GM18520 (cell line): Measurements from ENCODE around the gene RASAL2.
"Not testable (repeated sequence)": the region's sequence is repeated elsewhere in the genome, so short reads cannot be mapped to it uniquely, and the experiment has no call there.

ENCODE experiments used
- ATAC-seq: cut with Tn5 transposase; IDR thresholded peaks from one replicate; pipeline ENCODE4 v1.9.1; 2021; ENCODE audit not compliant: unreplicated experiment

RASAL2 gene

GRCh38 chr1:178273707-178274410 lies 180.0 kb downstream of the RASAL2 start:
- ATAC-seq = peak; percentile 67

DNA sequence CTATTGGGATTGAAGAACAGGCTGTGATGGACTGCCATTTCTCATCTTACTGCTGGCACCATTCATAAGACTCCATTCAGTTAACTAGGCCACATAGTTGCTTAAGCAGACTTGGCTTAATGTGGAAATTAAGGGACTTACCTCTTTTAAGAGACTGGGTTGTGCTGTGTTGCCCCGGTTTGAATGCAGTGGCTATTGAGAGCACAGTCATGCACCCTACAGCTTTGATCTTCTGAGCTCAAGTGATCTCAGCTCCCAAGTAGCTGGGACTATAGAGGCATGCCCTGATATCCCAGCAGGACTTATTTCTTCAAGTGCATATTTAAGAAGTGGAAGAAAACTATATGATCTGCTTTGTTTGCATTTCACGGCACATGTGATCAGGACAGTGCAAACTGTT lies 181.1 kb downstream of the RASAL2 start:
- no peak for ATAC-seq

DNA sequence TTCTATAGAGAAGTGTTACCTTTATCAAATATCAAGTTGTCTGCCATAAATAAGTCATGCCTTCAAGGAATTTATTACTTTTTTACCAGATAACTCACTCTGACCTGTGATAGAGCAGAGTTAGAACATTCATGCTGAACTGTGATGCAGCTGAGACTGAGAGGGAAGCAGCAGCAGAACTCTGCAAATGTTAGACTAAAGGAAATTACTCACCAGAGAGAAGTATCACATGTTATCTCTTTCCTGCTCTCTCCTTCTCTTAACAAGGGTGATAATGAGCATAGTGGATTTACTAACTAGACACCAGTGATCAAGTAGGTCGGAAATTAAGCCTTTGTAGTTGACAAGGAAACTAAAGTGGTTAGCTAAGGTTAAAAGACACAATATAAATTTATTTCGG lies 181.6 kb downstream of the RASAL2 start:
- ATAC-seq = no peak

GRCh38 chr1:178277793-178278530 lies 184.1 kb downstream of the RASAL2 start:
- no peak for ATAC-seq

GRCh38 chr1:178278916-178279686 lies 185.2 kb downstream of the RASAL2 start:
- no peak for ATAC-seq

- no peak for ATAC-seq
Observed at GRCh38 chr1:178282949-178283367, 189.1 kb downstream of the RASAL2 start.

DNA sequence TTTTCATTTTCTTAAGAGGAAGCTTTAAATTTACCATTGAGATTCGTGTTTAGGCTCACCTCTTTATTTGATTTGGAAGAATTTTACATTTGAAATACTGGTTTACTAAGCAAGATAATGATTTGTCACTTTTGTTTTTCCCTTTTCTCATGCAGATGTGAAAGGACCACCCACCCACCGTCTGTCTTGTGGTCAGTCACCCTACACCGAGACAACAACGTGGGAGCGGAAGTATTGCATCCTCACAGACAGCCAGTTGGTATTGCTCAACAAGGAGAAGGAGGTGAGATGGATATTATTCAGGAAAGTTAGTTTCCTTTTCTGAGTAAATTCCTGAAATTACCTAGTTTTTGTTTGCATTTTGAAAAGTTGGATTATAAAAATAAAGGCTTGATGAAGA lies 189.5 kb downstream of the RASAL2 start:
- no peak for ATAC-seq

GRCh38 chr1:178284058-178284457 lies 190.2 kb downstream of the RASAL2 start:
- no peak for ATAC-seq

DNA sequence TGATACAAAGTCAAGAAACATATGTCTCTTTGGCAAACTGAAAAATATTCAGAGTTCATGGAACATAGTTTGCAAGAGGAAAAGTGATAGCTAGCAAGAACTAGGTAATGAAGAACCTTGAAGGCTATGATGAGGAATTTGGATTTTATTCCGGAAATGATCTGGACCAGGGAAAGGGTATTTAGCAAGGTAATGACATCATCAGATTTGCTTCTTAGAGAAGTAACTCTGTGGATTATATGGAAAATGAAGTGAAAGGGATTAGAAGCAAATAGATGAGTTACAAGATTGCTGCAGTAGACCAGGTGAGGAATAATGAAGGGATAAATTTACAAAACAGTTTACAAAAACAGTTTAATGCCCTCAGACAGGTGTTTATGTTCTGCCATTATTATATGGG lies 197.3 kb downstream of the RASAL2 start:
- ATAC-seq = no peak

- ATAC-seq = no peak
Observed at GRCh38 chr1:178294654-178295053, 200.8 kb downstream of the RASAL2 start.

DNA sequence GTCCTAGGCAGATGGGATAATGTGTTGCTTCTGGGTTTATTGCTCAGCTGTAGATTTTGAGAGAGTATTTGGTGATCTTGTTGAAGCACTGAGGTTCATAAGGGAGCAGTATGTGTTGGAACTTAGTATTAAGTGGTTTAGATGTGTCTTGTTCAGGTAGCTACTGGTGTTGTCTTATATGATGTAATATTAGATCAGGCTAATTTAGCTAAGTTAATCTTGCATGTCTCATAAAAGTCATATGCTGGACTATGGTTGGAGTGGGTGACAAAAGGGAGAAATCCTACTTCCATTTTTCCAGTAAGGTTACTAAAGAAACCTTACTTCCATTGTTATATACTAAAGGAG lies 206.4 kb downstream of the RASAL2 start:
- no peak for ATAC-seq

DNA sequence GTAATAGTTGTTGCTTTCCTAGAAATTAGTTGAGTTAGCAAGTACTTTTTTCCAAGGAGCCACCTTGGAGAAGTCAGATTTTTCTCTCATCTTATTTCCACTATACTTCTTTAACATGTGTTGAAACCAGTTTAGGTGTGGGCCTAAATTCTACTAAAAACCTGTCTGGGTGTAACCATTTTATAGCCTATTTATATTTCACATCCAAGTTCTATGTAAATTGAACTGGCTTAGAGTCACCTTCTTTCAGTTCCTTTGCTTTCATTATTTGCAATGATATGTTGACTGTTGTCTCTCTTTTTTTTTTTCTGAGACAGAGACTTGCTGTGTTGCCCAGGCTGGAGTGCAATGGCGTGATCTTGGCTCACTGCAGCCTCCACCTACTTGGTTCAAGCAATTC lies 207.2 kb downstream of the RASAL2 start:
- no peak for ATAC-seq

GRCh38 chr1:178307264-178307663 lies 213.4 kb downstream of the RASAL2 start:
- no peak for ATAC-seq

DNA sequence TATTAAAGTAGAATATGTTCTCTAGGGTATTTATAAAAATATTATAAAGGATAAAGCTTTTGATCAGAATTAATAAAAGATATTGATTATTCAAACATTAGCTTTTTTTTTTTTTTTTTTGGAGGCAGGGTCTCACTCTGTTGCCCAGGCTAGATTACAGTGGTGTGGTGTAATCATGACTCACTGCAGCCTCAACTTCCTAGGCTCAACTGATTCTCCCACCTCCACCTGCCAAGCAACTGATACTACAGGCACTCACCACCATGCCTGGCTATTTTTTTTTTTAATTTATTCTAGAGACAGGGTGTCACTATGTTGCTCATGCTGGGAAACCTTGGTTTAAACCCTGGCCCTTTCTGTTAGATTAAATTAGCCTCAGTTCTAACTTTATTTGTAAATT lies 214.5 kb downstream of the RASAL2 start:
- no peak for ATAC-seq

DNA sequence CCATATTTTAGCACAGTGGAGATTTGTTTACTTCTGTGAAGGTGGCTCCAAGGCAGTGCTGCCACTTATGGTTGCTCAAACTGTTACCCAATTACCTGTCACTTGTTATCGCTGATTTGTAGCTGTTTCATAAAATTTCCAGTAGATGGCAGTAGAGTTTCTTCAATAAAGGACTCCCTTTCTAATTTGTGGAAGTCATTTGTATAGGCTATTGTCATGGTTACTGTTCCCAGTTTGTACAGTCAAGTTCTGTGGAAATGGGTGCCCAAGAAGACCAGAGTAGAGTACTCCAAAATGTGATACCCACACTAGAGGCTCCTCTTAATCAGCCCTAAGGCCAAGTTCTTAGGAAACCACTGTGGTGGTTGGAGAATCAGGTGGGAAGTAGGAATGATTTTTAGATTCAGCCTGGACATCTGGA lies 216.8 kb downstream of the RASAL2 start:
- ATAC-seq = no peak

DNA sequence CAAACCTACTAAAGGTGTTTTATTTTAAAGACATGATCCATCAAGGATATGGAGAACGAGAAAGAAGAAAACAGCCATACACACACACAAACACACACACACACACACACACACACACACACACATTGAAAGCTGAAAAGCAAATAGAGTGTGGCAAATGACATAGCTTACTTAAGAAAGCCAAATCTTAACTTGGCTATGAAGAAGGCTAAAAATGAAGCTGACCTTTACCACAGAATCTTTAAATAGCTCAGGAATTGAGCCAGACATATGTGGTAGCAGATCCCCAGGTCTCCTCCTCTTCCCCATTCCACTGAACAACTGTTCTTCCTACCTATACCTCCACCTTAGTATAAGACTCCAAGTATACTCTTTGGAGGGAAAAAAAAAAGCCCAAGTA lies 217.3 kb downstream of the RASAL2 start:
- no peak for ATAC-seq

GRCh38 chr1:178320280-178320982 lies 226.5 kb downstream of the RASAL2 start:
- not testable (repeated sequence) for ATAC-seq

DNA sequence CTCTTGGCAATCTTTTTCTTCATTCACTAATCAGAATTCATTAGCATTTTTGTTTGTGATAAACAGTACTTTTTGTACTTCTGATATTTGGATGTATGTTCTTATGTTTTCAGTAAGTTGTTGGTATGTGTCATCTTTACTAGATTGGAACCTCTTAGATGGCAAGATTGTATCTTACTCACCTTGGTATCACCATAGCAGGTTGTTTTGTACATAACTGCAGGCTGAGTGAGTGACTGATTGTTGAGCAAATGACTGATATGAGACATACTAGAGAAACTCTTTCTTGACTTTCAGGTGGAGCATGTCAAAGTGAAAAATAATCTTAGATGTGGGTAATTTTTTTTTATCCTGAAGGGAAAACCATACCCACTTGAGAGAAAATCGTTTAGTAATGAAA lies 229.2 kb downstream of the RASAL2 start:
- no peak for ATAC-seq

- ATAC-seq = no peak
Observed at GRCh38 chr1:178324003-178324402, 230.1 kb downstream of the RASAL2 start.

- no peak for ATAC-seq
Observed at GRCh38 chr1:178328728-178329127, 234.8 kb downstream of the RASAL2 start.

- ATAC-seq = no peak
Observed at GRCh38 chr1:178330153-178330552, 236.2 kb downstream of the RASAL2 start.
